ENCODE data around the gene TSTD1.
A peak's percentile ranks its signal among the peaks of the same experiment; 100 is the strongest.
"Not testable (repeated sequence)": the region's sequence is repeated elsewhere in the genome, so short reads cannot be mapped to it uniquely, and the experiment has no call there.

The TSTD1 gene

DNA sequence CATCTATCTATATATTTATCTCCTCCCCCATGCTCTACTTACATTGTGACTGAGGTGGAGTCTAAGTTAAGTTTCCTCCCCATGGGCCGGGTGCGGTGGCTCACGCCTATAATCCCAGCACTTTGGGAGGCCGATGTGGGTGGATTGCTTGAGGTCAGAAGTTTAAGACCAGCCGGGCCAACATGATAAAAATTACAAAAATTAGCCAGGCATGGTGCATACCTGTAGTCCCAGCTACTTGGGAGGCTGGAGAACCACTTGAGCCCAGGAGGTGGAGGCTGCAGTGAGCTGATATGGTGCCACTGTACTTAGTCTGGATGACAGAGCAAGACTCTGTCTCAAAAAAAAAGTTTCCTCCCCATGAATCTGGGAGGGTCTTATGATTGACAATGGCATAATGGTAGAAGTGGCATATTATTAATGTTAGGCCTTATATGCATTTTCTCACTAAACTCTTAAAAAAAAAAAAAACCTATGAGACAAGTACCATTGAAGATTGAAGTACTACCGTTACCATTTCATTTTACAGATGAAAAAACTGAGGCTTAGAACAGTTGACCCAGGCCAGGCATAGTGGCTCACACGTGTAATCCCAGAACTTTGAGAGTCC lies 29.1 kb downstream of the TSTD1 start:
- DNase-seq (ENCODE audit: low read depth in 1 of 2, low spot score in 1 of 2), result no peak

DNA sequence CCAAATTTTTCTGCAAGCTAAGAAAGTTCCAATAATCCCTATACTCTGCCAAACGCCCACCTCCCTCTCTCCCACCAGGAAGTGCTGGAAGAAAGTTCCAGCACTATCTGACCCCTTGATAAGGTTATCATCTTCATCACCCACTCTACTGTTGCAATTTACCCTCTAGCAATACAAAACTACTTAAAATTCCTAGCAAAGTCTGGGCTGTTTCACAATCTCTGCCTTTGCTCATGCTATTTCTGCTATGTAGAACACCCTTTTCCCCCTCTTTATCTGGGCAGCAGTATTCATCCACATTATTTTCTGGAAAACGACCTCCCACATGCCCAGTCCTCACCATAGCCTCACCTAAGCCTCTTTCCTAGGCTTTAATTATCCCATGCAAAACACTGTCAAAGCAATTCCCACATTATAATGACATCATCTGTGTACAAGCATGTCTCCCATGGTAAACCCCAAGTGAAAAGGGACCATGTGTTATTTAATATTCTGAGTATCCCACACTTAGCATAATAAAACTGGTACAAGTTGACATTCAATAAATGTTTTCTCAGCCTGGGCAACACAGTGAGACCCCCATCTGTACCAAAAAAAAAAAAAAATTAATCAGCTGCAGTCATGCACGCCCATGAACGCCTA lies 29.8 kb downstream of the TSTD1 start:
- no peak for DNase-seq (ENCODE audit: low read depth in 1 of 2, low spot score in 1 of 2)

DNA sequence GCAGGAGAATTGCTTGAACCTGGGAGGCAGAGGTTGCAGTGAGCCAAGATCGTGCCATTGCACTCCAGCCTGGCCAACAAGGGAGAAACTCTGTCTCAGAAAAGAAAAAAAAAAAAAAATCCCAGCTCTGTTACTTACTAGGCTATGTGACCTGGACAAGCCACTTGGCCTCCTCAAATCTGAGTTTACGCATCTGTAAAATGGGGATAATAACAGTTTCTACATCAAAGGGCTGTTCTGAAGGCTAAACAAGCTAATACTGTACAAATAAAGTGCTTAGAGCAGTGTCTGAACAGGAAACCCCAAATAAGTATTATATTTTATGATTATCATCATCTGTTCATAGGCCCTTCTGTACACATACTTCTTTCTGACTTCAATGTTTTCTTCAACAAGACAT lies 31.4 kb downstream of the TSTD1 start:
- no peak for DNase-seq (ENCODE audit: low read depth in 1 of 2, low spot score in 1 of 2)

- no peak for DNase-seq (ENCODE audit: low read depth in 1 of 2, low spot score in 1 of 2)
Measured at GRCh38 chr1:161006563-161006962, 32.2 kb downstream of the TSTD1 start.

DNA sequence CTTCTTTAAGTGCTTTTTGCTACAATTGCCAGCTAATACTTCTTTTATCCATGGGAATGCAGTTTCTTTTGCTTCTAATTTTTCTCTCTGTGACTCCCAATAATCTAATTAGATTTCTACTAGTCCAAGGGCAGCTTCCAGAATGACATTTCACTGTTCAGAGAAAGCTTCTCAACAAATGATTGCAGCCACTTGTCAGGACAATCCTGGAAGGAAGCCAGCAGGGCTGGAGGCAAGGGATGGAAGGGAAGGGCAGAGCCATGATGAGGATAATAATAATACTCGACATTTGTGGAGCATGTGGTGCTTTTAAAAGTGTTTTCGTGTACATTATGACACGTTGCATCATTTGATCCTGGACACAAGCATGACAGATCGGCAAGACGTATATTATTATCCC lies 37.2 kb downstream of the TSTD1 start:
- no peak for DNase-seq (ENCODE audit: low read depth in 1 of 2, low spot score in 1 of 2)

DNA sequence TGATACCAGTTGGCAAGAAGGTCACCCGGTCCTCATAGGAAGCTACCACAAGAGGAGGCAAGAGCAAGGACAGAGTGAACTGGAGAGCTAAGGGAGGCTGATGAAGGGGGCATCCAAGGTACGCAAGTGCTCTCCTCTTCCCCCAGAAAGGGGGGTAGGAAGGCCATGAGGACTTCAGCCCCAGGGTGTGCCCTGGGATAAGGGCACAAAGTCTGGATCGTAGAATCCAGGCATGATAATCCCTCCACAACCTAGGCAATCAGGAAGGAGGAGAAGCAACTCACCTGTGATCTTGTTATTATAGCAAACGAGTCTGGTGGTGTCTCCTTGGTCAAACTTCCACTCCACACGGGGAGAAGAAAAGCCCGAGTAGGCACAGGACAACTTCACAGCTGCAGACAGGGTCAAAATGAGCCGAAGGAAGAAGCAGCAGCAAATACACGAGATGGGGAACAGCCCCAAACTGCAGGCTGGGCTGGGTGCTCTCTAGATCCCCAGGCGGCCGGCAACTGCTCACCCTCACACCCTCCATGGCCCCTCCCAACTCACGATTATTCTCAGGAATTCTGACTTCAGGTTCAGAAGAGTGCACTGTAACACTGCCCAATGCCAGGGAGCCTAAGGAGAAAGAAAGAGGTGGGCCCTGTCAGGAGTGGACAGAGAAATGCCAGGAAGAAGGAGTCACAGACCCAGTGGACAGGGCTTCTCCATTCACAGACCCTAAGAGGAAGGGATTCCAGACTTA lies 37.9 kb downstream of the TSTD1 start:
- DNase-seq (ENCODE audit: low read depth in 1 of 2, low spot score in 1 of 2), result no peak

DNA sequence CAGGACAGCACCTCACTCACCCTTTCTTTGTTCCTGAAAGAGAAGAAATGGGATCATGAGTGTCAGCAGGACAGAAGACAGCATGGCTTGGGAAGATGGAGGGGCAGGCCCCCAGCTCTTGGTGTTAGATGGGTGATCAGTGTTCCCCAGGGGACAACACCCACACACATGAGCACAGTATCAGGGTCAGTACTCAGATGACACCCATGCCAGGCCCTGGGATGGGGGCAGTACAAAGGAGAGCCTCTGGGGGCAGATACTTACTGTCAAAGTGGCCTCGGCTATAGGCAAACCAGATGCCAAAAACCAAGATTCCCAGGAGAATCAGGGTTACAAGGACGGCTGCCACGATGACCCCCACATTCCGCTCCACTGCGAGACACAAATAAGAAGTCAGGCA lies 39.4 kb downstream of the TSTD1 start:
- no peak for DNase-seq (ENCODE audit: low read depth in 1 of 2, low spot score in 1 of 2)

GRCh38 chr1:160997323-160998038 lies 41.3 kb downstream of the TSTD1 start:
- peak in 1 of 2 donors; percentile 8 for DNase-seq (ENCODE audit: low read depth in 1 of 2, low spot score in 1 of 2)

DNA sequence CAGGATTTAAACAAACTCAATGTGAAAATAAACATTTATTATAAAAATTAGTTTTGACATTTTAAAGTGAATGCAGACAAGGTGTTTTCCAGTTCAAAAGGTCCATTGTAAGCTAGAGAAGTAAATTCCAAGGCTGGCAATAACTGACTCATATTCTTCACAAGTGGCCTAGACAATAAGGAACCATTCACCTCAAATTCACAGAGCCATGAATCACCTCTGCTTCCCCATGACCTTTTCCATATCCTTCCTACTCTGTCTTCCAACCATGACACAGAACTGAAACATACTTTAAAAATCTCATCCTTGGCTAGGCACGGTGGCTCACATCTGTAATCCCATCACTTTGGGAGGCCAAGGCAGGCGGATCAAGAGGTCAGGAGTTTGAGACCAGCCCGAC lies 42.6 kb downstream of the TSTD1 start:
- no peak for DNase-seq (ENCODE audit: low read depth in 1 of 2, low spot score in 1 of 2)

- DNase-seq (ENCODE audit: low read depth in 1 of 2, low spot score in 1 of 2), result no peak
Measured at GRCh38 chr1:160993544-160994193, 45.1 kb downstream of the TSTD1 start.

DNA sequence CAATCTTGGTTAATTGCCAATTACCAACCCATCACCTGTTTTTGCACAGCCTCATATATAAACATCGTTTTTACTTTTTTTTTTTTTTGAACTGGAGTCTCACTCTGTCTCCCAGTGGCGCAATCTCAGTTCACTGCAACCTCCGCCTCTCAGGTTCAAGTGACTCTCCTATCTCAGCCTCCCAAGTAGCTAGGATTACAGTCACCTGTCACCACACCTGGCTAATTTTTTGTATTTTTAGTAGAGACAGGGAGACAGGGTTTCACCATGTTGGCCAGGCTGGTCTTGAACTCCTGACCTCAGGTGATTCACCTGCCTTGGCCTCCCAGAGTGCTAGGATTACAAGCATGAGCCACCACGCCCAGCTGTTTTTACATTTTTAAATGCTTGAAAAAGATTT lies 46.7 kb downstream of the TSTD1 start:
- DNase-seq (ENCODE audit: low read depth in 1 of 2, low spot score in 1 of 2), result not testable (repeated sequence)
